ENCODE data around the gene RGL3. TPM values are rescaled to one million over a fixed set of nuclear protein-coding genes. Genes with fewer than 3 reads are reported as not detected.

The RGL3 gene
- total and polyA plus RNA-seq, 9 of the 15 experiments (the other 6 are each of a cell fraction or from before 2014, with no cell fraction given), result 0.12 to 0.61 (median 0.32) TPM; not detected in 4

DNA sequence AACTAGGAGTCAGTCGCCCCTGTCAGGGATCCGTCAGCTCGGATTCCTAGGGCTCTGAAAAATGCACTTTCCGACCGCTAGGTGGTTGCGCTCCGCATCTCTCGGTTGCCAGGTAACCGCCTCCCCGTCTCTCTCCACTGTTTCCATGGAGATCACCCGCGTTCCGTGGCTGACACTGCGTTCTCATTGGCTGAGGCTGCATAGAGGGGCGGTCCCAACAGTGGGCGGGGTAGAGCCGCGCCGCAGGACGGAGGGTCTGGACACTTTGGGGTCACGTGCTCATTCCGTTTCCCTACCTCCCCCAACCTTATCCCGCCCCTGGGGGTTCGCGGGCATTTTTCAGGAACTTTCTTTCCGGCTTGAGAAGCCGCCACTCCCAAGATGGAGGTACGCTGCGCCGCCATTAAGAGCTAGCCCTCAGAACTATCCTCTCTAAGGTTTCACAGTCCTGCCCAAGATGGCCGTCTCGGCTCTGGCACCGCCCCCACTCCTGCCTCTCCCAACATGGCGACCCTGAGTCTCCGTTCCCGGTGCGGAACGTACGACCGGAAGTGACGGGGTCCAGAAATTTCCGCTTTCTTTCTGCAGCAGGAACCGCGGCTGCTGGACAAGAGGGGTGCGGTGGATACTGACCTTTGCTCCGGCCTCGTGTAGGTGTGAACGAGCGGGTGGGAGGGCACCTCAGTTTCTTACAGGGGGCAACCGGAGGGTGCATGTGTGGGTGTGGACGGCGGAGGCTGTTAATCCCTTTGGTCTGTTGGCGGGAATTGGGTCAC is 16.1 kb upstream of the RGL3 start, which contains the start of the genes ODAD3 and PRKCSH (continued):
- TF ChIP-seq, protein P1, sequence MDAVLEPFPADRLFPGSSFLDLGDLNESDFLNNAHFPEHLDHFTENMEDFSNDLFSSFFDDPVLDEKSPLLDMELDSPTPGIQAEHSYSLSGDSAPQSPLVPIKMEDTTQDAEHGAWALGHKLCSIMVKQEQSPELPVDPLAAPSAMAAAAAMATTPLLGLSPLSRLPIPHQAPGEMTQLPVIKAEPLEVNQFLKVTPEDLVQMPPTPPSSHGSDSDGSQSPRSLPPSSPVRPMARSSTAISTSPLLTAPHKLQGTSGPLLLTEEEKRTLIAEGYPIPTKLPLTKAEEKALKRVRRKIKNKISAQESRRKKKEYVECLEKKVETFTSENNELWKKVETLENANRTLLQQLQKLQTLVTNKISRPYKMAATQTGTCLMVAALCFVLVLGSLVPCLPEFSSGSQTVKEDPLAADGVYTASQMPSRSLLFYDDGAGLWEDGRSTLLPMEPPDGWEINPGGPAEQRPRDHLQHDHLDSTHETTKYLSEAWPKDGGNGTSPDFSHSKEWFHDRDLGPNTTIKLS (IDR thresholded peaks at IDR 0.05; ENCODE audit: borderline replicate concordance, low read depth), result 0 out of 2 replicates have a peak, but pooled peaks have one; percentile 37
- TF ChIP-seq KLF6 (CRISPR knock-in tag; IDR thresholded peaks at IDR 0.05; ENCODE audit: borderline replicate concordance) (no peak; the same call in 1 of the 2 replicates), ZFP36 (IDR thresholded peaks at IDR 0.05; ENCODE audit: low read depth, low read length, partially characterized antibody) (peak; percentile 3), ZFX (CRISPR knock-in tag; IDR thresholded peaks at IDR 0.05) (0 out of 2 replicates have a peak, but pooled peaks have one; percentile 47), ZNF197 (CRISPR knock-in tag; IDR thresholded peaks at IDR 0.05; ENCODE audit: low read depth) (peak; percentile 99), STAT5B (CRISPR knock-in tag; IDR thresholded peaks at IDR 0.05) (no peak), KLF10 (CRISPR knock-in tag; IDR thresholded peaks at IDR 0.05) (no peak), JUN (IDR thresholded peaks at IDR 0.05; ENCODE audit: borderline replicate concordance, low read depth, low read length) (no peak), JUN (CRISPR knock-in tag; IDR thresholded peaks at IDR 0.05; ENCODE audit: borderline replicate concordance) (no peak), LCOR (CRISPR knock-in tag; IDR thresholded peaks at IDR 0.05) (peak; percentile 76; the same call in 1 of the 2 replicates), ZNF507 (tag; conservative IDR thresholded peaks at IDR 0.05) (no peak), FOXP1 (CRISPR knock-in tag; IDR thresholded peaks at IDR 0.05) (0 out of 2 replicates have a peak, but pooled peaks have one; percentile 33), NCOA2 (IDR thresholded peaks at IDR 0.05; ENCODE audit: partially characterized antibody in 2 of 2) (no peak), SUPT5H (IDR thresholded peaks at IDR 0.05) (peak; percentile 79), CCNT2 (IDR thresholded peaks at IDR 0.05; ENCODE audit: borderline replicate concordance, extremely low read depth, insufficient read length, low read depth, low read length) (no peak), CREBBP (IDR thresholded peaks at IDR 0.05; ENCODE audit: low read depth, low read length) (no peak), HMGN3 (IDR thresholded peaks at IDR 0.05; ENCODE audit: borderline replicate concordance, extremely low read depth, insufficient read length, low read depth, low read length) (no peak), CHCHD3 (CRISPR knock-in tag; IDR thresholded peaks at IDR 0.05) (no peak), HEY1 (CRISPR knock-in tag; IDR thresholded peaks at IDR 0.05; ENCODE audit: borderline replicate concordance) (no peak), SOX6 (IDR thresholded peaks at IDR 0.05) (0 out of 2 replicates have a peak, but pooled peaks have one; percentile 16), ZNF764 (CRISPR knock-in tag; IDR thresholded peaks at IDR 0.05; ENCODE audit: low read depth) (no peak)
- TF ChIP-seq, protein P2, sequence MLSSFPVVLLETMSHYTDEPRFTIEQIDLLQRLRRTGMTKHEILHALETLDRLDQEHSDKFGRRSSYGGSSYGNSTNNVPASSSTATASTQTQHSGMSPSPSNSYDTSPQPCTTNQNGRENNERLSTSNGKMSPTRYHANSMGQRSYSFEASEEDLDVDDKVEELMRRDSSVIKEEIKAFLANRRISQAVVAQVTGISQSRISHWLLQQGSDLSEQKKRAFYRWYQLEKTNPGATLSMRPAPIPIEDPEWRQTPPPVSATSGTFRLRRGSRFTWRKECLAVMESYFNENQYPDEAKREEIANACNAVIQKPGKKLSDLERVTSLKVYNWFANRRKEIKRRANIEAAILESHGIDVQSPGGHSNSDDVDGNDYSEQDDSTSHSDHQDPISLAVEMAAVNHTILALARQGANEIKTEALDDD (IDR thresholded peaks at IDR 0.05), result no peak
- TF ChIP-seq, protein P3, sequence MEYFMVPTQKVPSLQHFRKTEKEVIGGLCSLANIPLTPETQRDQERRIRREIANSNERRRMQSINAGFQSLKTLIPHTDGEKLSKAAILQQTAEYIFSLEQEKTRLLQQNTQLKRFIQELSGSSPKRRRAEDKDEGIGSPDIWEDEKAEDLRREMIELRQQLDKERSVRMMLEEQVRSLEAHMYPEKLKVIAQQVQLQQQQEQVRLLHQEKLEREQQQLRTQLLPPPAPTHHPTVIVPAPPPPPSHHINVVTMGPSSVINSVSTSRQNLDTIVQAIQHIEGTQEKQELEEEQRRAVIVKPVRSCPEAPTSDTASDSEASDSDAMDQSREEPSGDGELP (CRISPR knock-in tag; IDR thresholded peaks at IDR 0.05; ENCODE audit: borderline replicate concordance), result peak; percentile 82; the same call in 1 of the 2 replicates
- TF ChIP-seq, protein P4, sequence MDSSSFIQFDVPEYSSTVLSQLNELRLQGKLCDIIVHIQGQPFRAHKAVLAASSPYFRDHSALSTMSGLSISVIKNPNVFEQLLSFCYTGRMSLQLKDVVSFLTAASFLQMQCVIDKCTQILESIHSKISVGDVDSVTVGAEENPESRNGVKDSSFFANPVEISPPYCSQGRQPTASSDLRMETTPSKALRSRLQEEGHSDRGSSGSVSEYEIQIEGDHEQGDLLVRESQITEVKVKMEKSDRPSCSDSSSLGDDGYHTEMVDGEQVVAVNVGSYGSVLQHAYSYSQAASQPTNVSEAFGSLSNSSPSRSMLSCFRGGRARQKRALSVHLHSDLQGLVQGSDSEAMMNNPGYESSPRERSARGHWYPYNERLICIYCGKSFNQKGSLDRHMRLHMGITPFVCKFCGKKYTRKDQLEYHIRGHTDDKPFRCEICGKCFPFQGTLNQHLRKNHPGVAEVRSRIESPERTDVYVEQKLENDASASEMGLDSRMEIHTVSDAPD (CRISPR knock-in tag; IDR thresholded peaks at IDR 0.05), result no peak
